HG03108 (cell line): Measurements from ENCODE around the gene FAM117A.
A peak's percentile ranks its signal among the peaks of the same experiment; 100 is the strongest.
"Not testable (repeated sequence)": the region's sequence is repeated elsewhere in the genome, so short reads cannot be mapped to it uniquely, and the experiment has no call there.

ENCODE experiments used
- ATAC-seq: cut with Tn5 transposase; IDR thresholded peaks from one replicate; pipeline ENCODE4 v1.9.1; 2021; ENCODE audit warnings: moderate library complexity; ENCODE audit not compliant: unreplicated experiment

FAM117A gene

GRCh38 chr17:49741692-49742076 is 22.2 kb downstream of the FAM117A start:
- no peak for ATAC-seq

GRCh38 chr17:49741009-49741691 is 22.8 kb downstream of the FAM117A start:
- peak; percentile 32 for ATAC-seq

GRCh38 chr17:49739641-49740271 is 24.2 kb downstream of the FAM117A start:
- ATAC-seq: peak; percentile 48

GRCh38 chr17:49738456-49739163 is 25.3 kb downstream of the FAM117A start:
- no peak for ATAC-seq

GRCh38 chr17:49734515-49735490 is 29.1 kb downstream of the FAM117A start:
- ATAC-seq: no peak

- no peak for ATAC-seq
Observed at GRCh38 chr17:49731435-49731831, 32.5 kb downstream of the FAM117A start.

- ATAC-seq: no peak
Observed at GRCh38 chr17:49730785-49731434, 33.0 kb downstream of the FAM117A start.

GRCh38 chr17:49730078-49730784 is 33.7 kb downstream of the FAM117A start:
- no peak for ATAC-seq

GRCh38 chr17:49729069-49729468 is 34.9 kb downstream of the FAM117A start:
- no peak for ATAC-seq

GRCh38 chr17:49728425-49728824 is 35.5 kb downstream of the FAM117A start:
- no peak for ATAC-seq

- no peak for ATAC-seq
Observed at GRCh38 chr17:49727380-49727779, 36.6 kb downstream of the FAM117A start.

- ATAC-seq: no peak
Observed at GRCh38 chr17:49725452-49726130, 38.3 kb downstream of the FAM117A start.

- not testable (repeated sequence) for ATAC-seq
Observed at GRCh38 chr17:49724552-49724951, 39.4 kb downstream of the FAM117A start.

GRCh38 chr17:49723423-49723822 is 40.5 kb downstream of the FAM117A start:
- no peak for ATAC-seq

- ATAC-seq: no peak
Observed at GRCh38 chr17:49722066-49722465, 41.9 kb downstream of the FAM117A start.

- no peak for ATAC-seq
Observed at GRCh38 chr17:49717371-49717861, 46.5 kb downstream of the FAM117A start.

- no peak for ATAC-seq
Observed at GRCh38 chr17:49716668-49717364, 47.1 kb downstream of the FAM117A start.

- no peak for ATAC-seq
Observed at GRCh38 chr17:49715717-49716279, 48.1 kb downstream of the FAM117A start.
